ENCODE measurements around the gene ZNF678.

GRCh38 chr1:227603327-227603726, 40.0 kb downstream of the ZNF678 start:
- TF ChIP-seq CTCF (IDR thresholded peaks at IDR 0.05 in 4 of 5, conservative IDR thresholded peaks at IDR 0.05 in 1 of 5) (no peak), POLR2A (IDR thresholded peaks at IDR 0.05) (no peak)
